Embryonic facial prominence (tissue), 1 donor: Measurements from ENCODE around the gene LRRK2.
"Not testable (repeated sequence)": the region's sequence is repeated elsewhere in the genome, so short reads cannot be mapped to it uniquely, and the experiment has no call there.

Experiments used
- DNase-seq: peaks from one replicate; pipeline ENCODE4 v3.0.0-alpha.2; 2016; ENCODE audit errors: extremely low spot score

LRRK2 gene

DNA sequence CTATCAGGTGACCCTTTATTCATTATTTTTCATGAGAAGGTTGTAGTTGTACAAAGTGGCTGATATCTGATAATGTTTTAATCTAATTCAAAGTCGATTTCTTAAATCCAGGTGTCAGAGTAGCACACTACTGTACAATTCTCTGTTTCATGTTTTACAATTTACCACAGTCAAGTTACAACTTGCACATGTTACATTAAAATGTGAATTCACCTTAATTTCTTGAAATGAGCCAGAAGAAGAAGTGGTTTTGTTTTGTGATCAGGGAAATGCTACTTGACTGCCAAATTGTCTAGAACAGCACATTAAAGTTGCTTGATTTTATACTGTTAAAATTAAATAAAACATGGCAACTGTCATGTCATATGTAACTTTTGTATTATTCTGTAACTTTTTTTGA, 23.2 kb downstream of the LRRK2 start:
- no peak for DNase-seq

DNA sequence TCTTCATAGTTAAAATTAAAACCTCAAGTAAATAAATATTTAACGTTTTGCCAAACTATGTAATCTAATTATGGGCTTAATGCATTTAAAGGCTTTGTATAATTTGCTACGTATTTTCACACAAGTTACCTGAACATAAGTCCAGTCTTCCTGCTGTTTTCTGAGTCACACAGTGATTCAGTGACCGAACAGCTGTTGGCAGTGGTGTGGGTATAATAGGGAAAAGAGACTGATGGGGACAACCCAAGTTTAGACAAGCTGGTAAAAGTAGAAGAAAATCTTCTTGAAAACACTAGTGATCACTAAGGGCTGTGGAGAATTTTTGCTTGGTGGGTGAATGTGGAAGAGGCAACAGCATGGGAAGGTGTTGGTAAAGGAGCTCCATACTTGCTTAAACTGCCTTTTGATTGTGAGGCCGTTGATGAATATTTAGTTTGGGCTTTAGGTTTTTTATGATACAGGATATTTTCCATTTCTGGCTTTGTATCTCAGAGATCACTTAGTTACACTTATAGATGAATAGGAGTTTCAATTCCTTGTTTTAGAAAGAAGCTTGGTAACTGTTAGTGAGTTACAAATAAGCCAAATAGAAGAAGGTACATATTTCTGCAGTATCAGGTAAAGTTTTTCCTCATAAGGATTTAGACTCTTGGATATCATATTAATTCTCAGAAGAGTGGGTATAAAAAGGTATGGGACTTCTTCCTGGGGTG, 23.9 kb downstream of the LRRK2 start:
- DNase-seq = no peak

DNA sequence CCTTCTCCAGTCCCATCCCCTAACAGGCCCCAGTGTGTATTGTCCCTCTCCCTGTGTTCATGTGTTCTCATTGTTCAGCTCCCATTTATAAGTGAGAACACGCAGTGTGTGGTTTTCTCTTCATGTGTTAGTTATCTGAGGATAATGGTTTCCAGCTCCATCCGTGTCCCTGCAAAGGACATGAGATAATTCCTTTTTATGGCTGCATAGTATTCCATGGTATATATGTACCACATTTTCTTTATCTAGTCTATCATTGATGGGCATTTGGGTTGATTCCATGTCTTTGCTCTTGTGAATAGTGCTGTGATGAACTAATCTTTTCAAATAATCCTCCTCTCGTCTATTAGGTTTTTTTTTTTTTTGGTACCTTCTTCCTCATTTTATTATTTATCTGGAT, 25.9 kb downstream of the LRRK2 start:
- not testable (repeated sequence) for DNase-seq

- no peak for DNase-seq
These were observed 29.1 kb downstream of the LRRK2 start for GRCh38 chr12:40253936-40254335.

GRCh38 chr12:40254455-40255085, 29.8 kb downstream of the LRRK2 start:
- DNase-seq = no peak

DNA sequence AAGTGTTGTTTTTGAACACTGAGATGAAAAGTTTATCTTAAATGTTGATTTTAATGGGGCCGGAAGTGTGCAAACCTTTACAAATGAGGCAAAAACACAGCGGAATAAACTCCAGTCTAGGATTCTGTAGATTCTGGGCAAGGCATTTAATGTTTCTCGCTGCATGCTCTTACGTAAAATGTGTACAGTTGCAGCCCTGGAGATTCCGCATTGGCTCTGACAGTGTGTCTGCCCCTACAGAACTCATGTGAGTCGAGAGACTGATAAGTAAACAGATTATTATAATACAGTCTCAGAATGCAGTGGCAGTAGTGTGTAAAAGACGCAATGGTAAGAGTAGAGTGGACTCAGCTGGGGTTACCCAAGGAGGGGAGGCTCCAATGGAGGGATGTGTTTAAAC, 33.6 kb downstream of the LRRK2 start:
- DNase-seq = no peak

DNA sequence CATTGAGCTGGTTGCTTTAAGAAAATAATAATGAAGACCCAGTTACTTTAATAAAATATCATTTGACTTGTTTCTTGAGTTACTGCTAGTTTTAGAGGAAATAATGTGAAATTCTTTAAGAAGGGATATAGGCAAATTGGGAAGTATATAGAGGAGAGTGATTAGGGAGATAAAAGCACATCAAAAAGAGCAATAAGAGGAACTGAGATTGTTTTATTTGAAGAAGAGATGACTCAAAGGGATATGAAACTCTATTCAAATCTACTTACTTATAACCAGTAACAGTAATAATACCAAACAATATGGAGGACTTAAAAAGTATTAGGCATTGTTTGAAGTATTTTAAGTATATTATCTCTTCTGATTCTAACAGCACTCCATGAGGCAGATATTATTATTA, 37.1 kb downstream of the LRRK2 start:
- no peak for DNase-seq

- no peak for DNase-seq
These were observed 37.9 kb downstream of the LRRK2 start for GRCh38 chr12:40262657-40263056.

- DNase-seq = no peak
These were observed 39.0 kb downstream of the LRRK2 start for GRCh38 chr12:40263616-40264409.

GRCh38 chr12:40271981-40272664, 47.3 kb downstream of the LRRK2 start:
- DNase-seq = no peak

GRCh38 chr12:40281791-40282364, 57.1 kb downstream of the LRRK2 start:
- no peak for DNase-seq

DNA sequence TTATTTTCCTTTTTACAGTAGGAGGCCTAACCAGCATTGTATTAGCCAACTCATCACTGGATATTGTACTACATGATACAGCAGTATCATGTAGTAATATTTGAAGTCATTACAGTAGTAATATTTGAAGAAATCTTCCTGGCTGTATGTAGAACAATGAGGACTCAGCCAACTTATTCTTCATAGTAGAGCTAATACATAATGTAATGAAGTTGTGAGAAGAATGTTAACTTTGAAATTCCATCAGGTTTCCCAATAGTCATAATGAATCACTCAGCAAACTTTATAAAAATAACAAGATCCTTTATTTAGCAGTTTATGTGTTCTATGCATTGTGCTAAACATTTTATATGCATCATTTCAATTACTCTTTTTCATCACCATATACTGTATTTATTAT, 61.8 kb downstream of the LRRK2 start:
- DNase-seq = no peak

- no peak for DNase-seq
These were observed 62.7 kb downstream of the LRRK2 start for GRCh38 chr12:40287369-40287975.

DNA sequence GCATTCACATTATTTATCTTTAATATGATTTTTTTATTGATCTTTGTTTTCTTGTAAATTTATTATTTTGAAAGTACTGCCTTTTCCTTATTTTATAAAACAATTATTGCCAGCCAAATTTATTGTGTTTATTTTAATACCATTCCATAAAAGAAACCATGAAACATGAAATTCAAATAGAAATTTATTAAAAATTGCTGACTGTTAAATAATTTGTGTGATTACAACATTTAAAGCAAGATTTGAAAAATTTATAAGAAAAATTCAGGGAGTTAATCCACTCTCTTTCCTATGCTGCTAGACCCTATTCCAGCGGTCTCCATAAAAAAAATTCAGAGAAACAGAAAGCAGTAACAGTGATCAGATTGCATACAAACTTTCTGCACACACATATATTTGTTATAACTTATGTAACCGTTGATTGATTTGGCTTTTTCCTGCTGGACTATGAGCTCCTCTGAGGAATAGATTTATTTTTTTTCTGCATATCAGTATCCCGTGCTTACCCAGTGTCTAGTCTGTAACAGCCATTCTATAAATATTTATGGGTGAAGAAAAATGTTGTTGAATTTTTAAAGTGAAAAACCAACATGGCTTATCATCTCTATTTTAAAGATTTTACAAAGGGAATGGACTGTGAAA, 68.1 kb downstream of the LRRK2 start:
- DNase-seq = no peak

GRCh38 chr12:40298341-40298740, 73.5 kb downstream of the LRRK2 start:
- DNase-seq = no peak

DNA sequence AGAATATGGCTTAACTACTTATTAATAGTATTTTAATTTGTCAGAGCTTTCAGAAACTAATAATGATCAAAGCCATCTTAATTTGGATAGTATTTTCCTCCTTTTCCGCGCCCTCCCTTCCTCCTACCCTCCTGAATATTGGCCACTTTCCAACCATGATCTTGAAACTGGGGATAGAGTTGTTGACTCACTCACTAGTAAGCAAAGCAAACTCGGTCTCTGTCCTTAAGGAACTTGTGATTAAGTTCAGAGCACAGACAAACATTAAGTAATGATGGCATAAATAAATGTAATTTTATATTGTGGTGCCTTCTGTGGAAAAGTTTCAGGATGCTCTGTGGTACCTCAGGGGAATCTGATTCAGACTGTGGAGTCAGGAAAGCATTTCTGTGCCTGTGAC, 75.7 kb downstream of the LRRK2 start:
- DNase-seq = no peak

DNA sequence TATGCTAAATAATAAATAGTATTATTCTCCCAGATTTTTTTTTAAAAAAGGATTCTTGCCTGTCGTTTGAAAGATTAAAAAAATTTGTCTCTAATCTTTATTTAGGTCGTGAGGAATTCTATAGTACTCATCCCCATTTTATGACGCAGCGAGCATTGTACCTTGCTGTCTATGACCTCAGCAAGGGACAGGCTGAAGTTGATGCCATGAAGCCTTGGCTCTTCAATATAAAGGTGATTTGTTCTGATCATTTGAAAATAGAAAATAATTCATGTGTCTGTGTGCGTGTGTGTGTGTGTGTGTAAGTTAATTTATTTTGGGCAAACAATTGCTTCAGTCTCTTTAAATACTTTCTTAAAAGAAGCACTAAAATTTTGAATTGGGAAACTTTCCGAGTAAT, 84.2 kb downstream of the LRRK2 start:
- no peak for DNase-seq

GRCh38 chr12:40310211-40310610, 85.4 kb downstream of the LRRK2 start:
- no peak for DNase-seq

GRCh38 chr12:40312196-40312595, 87.4 kb downstream of the LRRK2 start:
- DNase-seq = no peak

GRCh38 chr12:40312982-40313576, 88.3 kb downstream of the LRRK2 start:
- DNase-seq = no peak

GRCh38 chr12:40313928-40314327, 89.1 kb downstream of the LRRK2 start:
- DNase-seq = no peak
